GM18907 (cell line): ENCODE results near the gene IFI35.

Experiments
- ATAC-seq: cut with Tn5 transposase; IDR thresholded peaks from one replicate; pipeline ENCODE4 v1.9.1; 2021; ENCODE audit warnings: mild to moderate bottlenecking, moderate library complexity; ENCODE audit not compliant: unreplicated experiment

The IFI35 gene

DNA sequence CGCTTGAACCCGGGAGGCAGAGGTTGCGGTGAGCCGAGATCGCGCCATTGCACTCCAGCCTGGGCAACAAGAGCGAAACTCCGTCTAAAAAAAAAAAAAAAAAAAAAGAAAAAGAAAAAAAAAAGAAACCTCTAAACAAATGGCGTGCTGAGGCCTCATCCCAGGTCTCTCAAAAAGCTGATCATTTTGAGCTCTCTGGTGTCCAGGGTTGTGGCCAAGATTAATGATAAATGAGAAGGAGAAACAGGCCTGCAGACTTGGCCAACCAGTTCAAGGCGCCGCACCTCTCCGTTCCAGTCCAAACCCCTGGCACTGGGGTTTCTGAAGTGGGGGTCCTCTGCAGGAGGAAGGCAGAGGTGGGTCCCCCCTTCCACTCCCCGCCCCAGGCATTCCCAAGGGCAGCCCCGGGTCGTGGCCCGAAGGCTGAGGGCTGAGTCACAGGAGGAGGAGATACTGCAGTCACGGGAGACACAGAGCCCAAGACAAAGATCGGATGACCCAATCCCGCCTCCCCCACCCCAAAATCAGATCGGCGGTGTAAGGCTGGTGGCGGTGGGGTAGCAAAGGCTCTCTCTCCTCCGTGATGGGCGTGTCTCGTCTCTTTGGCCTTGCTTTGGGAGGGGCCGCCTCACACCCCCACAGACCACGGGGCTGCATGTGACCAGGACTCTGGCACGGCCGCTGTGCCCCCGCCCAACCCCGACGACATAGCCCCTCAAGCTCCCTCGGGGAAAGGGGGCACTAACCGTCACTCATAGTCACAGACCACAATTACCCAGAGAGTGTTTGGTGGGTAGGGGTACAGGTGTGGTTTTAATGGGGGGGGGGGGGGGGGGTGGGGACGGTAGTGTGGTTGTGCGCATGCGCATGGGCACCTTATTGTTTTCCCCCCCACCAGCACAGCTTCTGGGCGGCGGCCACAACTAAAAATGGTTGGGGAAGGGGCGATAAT, 14.5 kb downstream of the IFI35 start:
- no peak for ATAC-seq

DNA sequence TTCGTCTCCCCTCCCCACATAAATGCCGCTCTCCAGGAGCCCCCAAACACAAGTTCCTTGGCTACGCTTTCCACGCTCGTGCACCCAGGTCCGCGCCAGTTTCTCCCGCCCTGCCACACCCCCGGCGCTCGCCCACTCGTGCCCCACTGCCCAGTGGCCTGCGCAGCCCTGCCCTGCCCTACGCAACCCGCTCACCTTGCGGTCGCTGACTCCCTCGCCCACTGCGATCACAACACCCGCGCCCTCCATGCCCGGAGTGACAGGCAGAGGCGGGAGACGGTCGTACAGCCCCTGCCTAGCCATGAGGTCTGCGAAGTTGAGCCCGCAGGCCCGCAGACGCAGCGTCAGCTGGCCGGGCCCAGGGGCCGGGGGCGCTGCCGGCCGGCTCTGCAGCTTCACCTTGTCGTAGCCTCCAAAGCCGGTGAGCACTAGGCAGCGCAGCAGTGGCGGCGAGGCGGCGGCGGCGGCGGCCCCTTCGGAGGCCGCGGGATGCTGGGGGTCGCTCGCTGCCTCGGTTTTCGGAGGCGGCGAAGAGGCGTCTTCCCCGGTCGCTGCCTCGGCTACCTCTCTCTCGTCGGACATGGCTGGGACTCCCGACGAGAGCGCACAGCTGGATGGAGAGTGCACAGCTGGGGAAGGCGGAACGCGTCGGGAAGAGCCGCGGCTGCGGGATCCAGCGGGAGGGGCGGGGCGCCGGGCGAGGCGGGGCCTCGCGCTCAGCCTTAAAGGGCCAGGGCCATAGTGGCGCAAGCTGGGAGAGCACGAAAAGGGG, 15.3 kb downstream of the IFI35 start, which contains the start of gene VAT1:
Gene VAT1, minus strand, starts transcription at position 645 of the 772 bp plus-strand sequence. Its CDS starts 63 bp downstream, at position 582.
- peak; percentile 57 for ATAC-seq

DNA sequence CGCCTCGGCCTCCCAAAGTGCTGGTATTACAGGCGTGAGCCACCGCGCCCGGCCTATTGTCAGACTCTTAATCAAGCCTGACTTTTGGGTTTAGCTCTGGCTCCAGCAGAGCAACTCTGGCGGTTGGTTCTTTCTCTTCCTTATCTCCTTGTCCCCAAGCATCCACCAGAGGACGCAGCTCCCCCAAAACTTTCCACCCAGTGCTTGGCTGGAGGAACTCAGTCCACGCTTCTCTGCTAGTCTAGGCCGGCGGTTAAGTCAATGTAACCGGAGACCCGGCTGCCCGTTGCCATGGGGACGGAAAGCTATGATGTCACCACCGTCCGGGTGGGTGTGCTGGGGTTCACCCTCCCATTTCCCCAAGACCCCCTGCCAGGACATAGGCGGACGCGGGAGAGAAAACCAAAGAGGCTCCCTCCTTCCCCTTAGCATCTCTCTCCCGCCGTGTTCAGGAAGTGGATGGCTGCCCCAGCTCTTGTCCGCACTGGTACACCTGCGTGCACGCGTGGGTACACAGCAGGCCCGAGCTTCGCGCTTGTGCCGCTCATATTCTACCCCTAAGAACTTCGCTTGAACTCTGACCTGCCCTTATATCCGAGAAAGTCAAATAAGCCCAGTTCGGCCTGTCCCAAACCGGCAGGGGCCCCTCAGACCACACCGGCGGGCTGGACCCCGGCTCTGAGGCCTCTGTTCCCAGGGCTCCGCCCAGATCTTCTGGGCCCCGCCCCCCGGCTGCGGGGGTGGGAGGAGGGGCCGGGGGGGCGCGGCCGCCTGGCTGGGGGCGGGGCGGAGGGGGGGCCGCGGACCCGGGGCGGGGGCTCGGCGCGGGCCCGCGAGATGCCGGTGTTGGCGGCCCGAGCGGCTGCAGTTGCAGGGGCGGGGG, 18.1 kb downstream of the IFI35 start, which contains the start of gene RND2:
Gene RND2, plus strand, starts transcription at position 825 of the 883 bp plus-strand sequence. CDS start 117 bp downstream, outside the sequence.
- peak; percentile 43 for ATAC-seq

DNA sequence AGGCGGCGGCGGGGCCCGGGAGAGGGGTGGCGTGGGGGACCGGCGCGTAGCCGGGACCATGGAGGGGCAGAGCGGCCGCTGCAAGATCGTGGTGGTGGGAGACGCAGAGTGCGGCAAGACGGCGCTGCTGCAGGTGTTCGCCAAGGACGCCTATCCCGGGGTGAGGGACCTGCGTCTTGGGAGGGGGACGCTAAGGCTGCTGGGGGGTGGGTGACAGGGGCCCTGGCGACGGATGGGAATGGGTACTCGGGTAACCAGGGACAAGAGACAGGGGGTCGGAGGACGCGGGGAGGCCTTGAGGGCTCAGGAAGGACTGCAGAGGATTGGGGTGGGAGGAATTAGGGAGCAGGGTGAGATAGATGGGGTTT, 18.7 kb downstream of the IFI35 start:
- no peak for ATAC-seq

DNA sequence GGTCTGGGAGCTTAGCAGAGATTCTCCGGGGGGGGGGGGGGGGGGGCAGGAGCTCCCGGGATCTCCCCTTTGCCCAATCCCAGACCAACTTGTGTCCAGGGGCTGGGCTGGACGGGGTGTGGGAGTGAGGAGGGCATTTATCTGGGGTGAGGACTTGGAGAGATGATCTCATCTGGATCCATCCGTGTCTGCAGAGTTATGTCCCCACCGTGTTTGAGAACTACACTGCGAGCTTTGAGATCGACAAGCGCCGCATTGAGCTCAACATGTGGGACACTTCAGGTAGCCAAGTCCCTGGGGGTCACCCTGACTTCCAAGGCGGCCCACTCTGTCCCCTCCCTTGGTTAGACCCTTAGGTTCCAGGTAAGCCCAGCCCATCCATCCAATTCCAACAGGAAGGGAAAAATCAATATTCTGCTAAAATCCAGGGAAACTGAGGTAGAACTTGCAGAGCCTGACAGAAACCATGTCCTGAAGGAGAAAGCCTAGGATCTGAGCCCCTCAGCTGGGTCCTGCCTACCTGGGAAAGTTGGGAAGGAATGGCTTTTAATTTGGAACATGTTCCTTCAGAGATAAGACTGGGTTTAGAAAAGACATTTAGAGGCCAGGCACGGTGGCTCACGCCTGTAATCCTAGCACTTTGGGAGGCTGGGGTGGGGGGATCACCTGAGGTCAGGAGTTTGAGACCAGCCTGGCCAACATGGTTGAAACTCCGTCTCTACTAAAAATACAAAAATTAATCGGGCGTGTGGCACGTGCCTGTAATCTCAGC, 19.4 kb downstream of the IFI35 start:
- no peak for ATAC-seq

DNA sequence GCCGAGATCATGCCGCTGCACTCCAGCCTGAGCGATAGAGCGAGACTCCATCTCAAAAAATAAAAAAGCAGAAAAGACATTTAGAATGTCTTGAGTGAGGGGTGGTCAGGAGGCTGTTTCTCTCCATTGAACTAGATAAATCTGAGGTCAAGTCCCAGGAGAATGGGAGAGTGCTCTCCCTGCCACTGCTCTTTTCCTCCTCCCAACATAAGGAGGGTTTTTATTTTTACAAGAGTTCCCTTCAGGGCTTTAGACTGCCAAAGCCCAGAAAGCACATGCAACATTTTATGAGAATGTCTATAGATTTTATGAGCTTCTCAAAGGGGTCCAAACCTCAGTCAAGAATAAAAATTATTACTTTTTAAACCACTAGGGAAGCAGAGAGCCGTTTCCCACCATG, 20.0 kb downstream of the IFI35 start:
- ATAC-seq, result no peak

DNA sequence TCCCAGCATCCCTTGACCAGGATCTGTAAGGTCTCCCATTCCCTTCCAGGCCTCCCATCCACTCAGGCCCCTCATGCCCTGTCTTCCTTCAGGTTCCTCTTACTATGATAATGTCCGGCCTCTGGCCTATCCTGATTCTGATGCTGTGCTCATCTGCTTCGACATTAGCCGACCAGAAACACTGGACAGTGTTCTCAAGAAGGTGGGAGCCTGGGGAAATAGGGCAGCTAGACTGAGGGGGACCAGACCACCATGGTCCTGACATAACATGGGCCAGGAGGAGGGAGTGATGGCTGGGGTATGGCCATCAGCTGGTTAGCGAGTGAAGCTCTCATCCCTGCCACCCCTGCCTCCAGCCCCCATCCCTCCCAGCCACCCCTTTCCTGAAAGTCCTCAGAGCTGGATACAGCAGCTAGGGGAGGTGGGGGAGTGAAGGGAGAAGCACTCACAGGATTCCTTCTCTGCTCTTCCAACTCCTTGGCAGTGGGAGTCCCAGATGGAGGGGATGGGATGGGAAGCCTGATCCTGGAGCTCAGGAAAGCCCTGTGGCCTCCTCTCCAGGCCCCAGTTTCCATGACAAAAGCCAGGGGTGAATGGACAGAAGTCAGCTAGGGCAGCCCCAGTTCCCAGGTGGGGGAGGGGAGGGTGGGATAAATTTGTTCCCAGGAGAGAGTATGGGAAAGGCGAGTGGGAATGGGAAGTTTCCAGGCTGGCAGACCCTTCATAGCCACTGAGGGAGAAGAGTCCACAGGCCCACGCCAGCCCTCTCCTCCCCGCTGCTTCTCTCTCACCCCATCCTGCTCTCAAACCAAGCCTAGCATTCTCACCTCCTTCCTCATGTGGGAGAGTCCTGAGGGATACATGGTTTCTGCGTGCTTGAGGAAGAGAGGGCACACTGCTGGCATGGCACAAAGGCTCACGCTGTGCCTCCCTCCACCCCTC, 20.8 kb downstream of the IFI35 start:
- ATAC-seq, result no peak

DNA sequence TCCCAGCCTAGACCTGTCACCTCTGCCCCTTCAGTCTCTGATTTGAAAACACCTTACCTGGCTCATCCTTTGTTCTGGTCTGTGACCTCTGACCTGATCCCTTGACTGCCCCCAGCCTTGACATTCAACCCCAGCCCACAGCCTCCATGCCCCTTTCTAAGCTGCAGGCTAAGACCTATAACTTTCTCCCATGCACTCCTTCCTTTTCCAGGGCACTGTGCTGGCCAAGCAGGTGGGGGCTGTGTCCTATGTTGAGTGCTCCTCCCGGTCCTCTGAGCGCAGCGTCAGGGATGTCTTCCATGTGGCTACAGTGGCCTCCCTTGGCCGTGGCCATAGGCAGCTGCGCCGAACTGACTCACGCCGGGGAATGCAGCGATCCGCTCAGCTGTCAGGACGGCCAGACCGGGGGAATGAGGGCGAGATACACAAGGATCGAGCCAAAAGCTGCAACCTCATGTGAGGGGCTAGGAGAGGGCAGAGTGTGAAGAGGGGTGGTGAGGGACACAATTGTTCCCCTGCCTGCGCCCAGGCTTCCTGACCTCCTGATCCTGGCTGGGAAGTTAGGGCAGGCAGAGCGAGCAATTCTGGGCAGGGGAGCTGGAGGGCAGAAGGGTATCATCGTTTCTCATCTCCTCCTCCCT, 21.8 kb downstream of the IFI35 start:
- no peak for ATAC-seq

DNA sequence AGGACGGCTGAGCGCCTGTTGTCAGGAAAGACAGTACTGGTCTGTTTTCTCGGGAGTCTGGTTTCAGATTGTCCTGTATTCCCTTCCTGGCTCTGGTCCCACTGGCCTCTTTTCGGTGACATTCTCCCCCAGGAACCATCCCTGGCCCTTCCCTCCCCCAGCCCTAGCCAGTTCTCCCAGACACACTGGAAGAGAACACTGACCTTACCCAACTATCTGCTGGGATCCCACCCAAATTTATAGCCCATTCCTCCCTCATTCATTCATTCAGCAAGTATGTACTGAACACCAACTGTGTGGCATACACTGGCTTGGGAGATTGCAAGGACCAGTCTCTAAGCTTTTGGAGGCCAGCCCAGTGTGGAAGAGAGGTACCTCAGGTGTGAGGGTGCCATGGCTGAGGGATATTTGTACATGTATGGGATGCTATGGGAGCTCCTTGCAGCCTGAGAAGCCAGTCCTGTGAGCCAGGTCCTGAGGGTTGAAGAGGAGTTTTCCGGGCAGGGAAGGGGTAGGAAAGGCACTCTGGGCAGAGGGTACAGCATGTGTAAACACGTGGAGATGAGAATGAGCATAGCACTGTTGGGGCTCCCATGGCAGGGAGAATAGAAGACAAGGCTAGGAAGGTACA, 23.7 kb downstream of the IFI35 start:
- no peak for ATAC-seq

DNA sequence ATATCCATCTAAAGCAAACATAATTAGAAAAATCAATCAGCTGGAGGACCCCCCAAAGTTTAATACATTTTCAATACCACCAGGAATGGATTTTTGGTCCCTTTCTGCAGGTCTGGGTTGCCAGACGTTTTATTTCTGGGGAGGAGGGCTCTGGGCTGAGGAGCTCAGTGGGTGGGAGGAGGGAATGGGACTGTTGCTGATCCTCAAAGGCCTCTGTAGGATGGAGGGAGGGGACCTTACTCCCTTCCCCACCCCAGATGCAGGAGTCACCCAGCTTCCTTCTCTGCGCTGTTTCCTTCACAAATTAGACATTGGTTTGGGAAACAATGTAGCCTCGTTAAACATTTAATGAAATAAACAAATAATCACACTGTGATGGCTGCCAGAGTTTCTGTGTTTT, 25.1 kb downstream of the IFI35 start:
- no peak for ATAC-seq

DNA sequence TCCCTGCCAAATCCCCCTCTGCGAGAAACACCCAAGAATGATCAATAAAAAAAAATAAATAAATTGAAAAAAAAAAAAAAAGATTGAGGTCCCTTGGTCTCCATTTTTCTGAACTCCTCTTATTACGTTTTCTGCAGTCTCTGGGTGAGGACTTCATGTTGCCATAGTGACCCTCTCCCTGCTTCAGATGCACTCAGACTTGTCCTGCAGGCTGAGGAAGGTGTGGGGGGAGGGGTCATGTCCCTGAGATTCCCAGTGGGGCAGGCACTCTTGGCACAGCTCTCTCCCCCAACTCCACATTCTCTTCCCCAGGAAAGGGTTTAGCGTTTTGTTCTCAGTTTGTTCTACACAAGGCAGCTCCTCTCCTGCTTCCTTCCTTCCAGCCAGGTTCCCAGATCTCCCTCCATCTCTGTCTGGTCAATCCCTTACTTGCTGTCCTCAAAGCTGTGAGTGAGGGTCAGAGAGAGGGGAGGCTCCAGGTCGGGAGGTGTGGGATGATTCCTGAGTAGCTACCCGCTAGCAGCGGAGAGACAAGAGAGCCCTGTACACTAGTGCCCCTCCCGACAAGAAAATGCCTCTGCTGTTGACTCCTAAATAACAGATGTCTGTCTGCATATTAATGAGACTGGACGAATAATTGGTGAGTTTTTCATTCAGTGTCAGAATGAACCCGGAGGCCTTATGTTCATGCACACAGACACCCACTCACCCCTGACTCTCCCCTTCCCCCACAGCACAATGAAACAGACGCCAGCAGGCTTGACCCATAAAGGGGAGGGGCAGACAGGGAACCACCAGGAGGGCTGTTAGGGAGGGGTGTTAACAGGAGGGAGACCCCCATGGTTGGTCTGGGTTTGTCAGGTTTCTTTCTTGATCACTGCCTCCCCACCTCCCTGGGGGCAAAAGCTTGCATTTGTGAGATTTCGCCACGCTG, 27.6 kb downstream of the IFI35 start:
- ATAC-seq, result no peak

DNA sequence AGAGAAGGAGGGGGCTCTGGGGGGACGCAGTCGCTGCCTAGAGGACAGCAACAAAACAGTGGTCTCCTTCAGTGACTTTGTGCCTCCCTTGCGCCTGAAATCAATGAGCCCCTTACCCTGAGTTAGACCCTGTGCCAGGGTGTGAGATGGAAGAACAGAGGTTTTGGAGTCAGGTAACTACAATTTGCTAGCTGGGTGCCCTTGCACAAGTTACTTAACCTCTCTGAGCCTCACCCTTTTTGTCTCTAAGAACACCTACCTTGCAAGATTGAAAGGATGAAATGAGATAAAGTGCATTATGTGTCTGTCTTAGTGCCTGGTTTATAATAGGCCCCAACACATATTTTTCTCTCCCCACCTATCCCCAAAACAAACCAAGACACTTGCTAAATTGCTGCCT, 28.3 kb downstream of the IFI35 start:
- no peak for ATAC-seq

DNA sequence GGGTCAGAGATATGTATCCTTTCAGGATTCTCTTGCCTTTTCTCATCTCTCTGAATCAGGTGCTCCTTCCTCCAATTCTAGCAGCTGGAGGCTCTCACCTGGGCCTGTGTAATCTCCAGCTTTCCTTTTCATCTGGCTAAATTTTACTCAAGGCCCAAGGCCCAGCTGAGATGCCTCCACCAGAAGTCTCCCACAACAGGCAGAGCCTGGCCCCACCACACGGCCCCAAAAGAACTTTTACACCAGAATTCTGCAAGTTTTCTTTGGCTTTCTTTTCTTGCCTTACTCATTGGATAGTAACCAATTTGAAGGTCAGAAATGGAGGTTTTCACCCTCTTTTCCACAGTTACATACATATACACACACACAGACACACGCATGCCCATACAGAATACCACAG, 33.1 kb downstream of the IFI35 start:
- ATAC-seq, result no peak

DNA sequence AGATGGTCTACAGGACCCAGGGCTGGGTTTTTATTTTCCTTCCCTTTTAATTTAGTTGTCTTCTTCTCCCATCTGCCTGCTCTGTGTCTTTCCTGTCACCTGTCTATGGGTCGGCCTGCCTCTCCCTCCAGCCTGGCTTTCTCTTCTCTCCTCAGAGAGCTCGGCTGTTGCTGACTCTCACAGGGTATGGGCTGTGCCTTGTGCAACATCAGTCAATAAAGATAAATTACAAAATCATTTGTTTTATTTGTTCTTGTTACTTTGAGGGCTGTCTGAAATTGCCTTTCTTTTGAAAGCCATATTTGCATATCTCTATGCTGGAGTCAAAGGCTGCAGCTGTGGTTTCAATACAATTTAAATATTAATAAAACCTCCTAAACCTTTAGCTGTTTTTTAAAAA, 34.1 kb downstream of the IFI35 start:
- ATAC-seq, result no peak

DNA sequence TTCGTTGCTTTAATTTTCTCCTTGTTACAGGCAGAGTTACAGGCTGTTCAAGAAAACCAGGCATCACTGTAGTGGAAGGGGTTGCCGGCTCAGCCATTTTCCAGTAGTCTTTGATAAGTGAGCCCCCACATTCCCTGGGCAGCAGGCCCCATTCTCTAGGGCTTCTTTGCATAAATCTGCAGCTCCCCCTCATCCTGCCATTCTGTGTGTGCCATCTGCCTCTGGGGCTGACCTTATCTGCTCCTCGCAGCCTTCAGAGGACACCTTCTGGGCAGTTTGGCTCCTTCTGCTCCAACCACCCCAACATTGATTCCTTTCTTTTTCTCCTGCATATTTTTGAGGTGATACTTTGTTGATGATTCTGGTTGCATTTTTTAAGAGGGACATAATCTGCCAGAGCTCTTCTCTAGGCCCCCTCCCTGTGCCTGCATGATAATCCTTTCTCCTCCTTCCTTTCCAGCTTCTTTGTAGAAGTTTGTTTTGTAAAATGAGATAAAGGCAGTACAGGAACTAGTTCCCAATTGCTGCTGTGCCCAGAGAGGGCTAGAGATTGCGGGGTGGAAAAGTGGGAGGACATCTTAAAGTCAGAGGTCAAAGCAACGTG, 35.5 kb downstream of the IFI35 start:
- no peak for ATAC-seq

DNA sequence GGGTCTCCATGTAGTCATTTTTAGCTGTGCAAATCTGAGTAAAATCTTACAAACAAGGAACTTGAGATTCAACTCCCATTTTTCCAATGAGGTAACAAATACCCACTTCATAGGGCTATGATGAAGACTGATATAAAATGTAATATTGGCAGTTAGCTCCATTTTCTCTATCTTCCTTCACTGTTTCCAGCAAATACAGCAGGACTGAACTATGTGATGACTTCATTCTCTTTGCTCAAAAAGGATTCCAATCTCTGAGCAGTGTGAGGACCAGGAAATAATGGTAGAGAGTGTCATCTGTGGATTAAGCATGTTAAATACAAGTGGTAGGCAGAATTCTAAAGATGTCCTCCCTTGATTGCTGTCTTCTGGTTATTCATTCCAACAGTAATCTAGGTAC, 36.7 kb downstream of the IFI35 start:
- no peak for ATAC-seq

DNA sequence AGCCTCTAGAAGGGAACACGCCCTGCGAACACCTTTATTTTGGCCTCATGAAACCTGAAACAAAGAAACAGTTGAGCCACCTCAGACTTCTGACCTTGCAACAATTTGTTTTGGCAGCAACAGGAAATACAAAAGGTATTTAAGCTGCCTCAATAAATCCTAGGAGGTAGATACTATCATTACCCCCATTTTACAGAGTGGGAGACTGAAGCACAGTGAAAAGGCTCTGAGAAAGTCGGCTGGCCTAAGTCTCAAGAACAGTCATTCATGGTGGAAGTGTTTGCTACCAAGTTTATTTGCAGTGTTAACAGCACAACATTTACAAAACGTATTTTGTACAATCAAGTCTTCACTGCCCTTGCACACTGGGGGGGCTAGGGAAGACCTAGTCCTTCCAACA, 37.4 kb downstream of the IFI35 start:
- no peak for ATAC-seq
